HS-27A (cell line): ENCODE data around the gene SCN11A.

ENCODE experiments used
- DNase-seq: peaks from one replicate; pipeline ENCODE4 v3.0.0-alpha.2; 2012; ENCODE audit warnings: low read depth, missing footprints

Gene SCN11A

GRCh38 chr3:39051649-39052561 is at the start of gene SCN11A, which contains the start of gene WDR48:
Gene SCN11A, minus strand, starts transcription at chr3:39051944. Its CDS starts 101,582 bp downstream, at chr3:38950362.
Gene WDR48, plus strand, starts transcription at chr3:39052016. Its CDS starts 10 bp downstream, at chr3:39052026.
- peak; percentile 70 for DNase-seq

GRCh38 chr3:39101022-39101689 is 49.4 kb upstream of the SCN11A start:
- no peak for DNase-seq

GRCh38 chr3:39100500-39100886 is 48.7 kb upstream of the SCN11A start:
- DNase-seq, result no peak

GRCh38 chr3:39099738-39100499 is 48.2 kb upstream of the SCN11A start:
- DNase-seq, result no peak

- DNase-seq, result no peak
Observed at GRCh38 chr3:39099242-39099641, 47.5 kb upstream of the SCN11A start.

GRCh38 chr3:39098473-39099000 is 46.8 kb upstream of the SCN11A start:
- no peak for DNase-seq

GRCh38 chr3:39097716-39098472 is 46.1 kb upstream of the SCN11A start:
- DNase-seq, result no peak

GRCh38 chr3:39096775-39097174 is 45.0 kb upstream of the SCN11A start:
- DNase-seq, result no peak

- no peak for DNase-seq
Observed at GRCh38 chr3:39095778-39096177, 44.0 kb upstream of the SCN11A start.

- DNase-seq, result no peak
Observed at GRCh38 chr3:39094851-39095677, 43.3 kb upstream of the SCN11A start.

GRCh38 chr3:39090922-39091321 is 39.2 kb upstream of the SCN11A start:
- DNase-seq, result no peak

GRCh38 chr3:39088889-39089288 is 37.1 kb upstream of the SCN11A start:
- DNase-seq, result no peak

GRCh38 chr3:39088456-39088855 is 36.7 kb upstream of the SCN11A start:
- no peak for DNase-seq

GRCh38 chr3:39086144-39086543 is 34.4 kb upstream of the SCN11A start:
- no peak for DNase-seq

GRCh38 chr3:39082666-39083313 is 31.0 kb upstream of the SCN11A start:
- DNase-seq, result no peak

- DNase-seq, result no peak
Observed at GRCh38 chr3:39080026-39080425, 28.3 kb upstream of the SCN11A start.

- no peak for DNase-seq
Observed at GRCh38 chr3:39079530-39079929, 27.8 kb upstream of the SCN11A start.

GRCh38 chr3:39075910-39076309 is 24.2 kb upstream of the SCN11A start:
- DNase-seq, result no peak

GRCh38 chr3:39068556-39068955 is 16.8 kb upstream of the SCN11A start:
- no peak for DNase-seq

GRCh38 chr3:39067286-39067685 is 15.5 kb upstream of the SCN11A start:
- no peak for DNase-seq
